Measurements from ENCODE around the gene ELN. TPM values are rescaled to one million over a fixed set of nuclear protein-coding genes. Genes with fewer than 3 reads are reported as not detected.

The ELN gene
- total and polyA plus RNA-seq, 2 of the 4 experiments (the other 2 are of a cell fraction), result 2.2 to 14.3 TPM

- Histone ChIP-seq H3K18ac (ENCODE audit: low read depth, low read length) (no peak overlapping the region), H4K8ac (ENCODE audit: low read depth in 2 of 2, low read length in 2 of 2) (no peak overlapping the region), H4K5ac (ENCODE audit: low read depth, low read length) (no peak overlapping the region), H2BK20ac (ENCODE audit: low read depth, low read length) (no peak overlapping the region), H3K9me3 (ENCODE audit: control insufficient read depth, insufficient read depth, low read length) (no peaks in the 10 kb centered on the region), H3K9me1 (ENCODE audit: insufficient read depth, low read length) (no peaks in the 10 kb centered on the region), H3K36me3 (ENCODE audit: control insufficient read depth, insufficient read depth, low read length) (peaks cover 48% of the 10 kb centered on the region), H3K4me1 (ENCODE audit: control insufficient read depth, insufficient read depth, low read length) (peaks cover 3% of the 10 kb centered on the region; the same call in 1 of the 2 replicates), H2AFZ (replicated peaks; ENCODE audit: low read length, poor library complexity) (no peak overlapping the region), H3K27ac (ENCODE audit: insufficient read depth, low read length) (no peak overlapping the region), H3K14ac (replicated peaks; ENCODE audit: low read depth, low read length) (no peak overlapping the region), H2BK5ac (ENCODE audit: low read depth, low read length, poor library complexity, severe bottlenecking) (no peak overlapping the region), H3K4me3 (ENCODE audit: insufficient read depth, low read depth, low read length) (no peak overlapping the region), H2AK9ac (replicated peaks; ENCODE audit: low read depth, low read length, poor library complexity) (no peak overlapping the region), H3K4ac (ENCODE audit: low read depth, low read length) (no peak overlapping the region), H3K23ac (ENCODE audit: low read depth, low read length) (no peak overlapping the region), H3K56ac (ENCODE audit: extremely low read depth, insufficient read depth, low read length) (no peak overlapping the region), H2AK5ac (ENCODE audit: low read depth, low read length) (no peak overlapping the region), H3K4me2 (ENCODE audit: low read depth, low read length) (no peak overlapping the region), H2BK120ac (ENCODE audit: low read depth, low read length) (no peak overlapping the region), H4K91ac (ENCODE audit: insufficient read depth, low read depth, low read length) (no peak overlapping the region), H3K9ac (ENCODE audit: low read depth, low read length) (no peak overlapping the region), H4K20me1 (ENCODE audit: insufficient read depth, low read length) (no peaks in the 10 kb centered on the region; the same call in none of the 2 replicates), H3K27me3 (ENCODE audit: control insufficient read depth, insufficient read depth, low read length) (no peaks in the 10 kb centered on the region), H3K79me1 (ENCODE audit: low read depth in 1 of 2, low read length in 2 of 2) (peaks cover 8 to 34% of the 10 kb centered on the region in 2 experiments), H2BK15ac (ENCODE audit: low read depth, low read length) (no peak overlapping the region)
- intact Hi-C loops (cut with micrococcal nuclease) (no loop called here), dilution Hi-C loops (cut with HindIII; ENCODE audit: low sequenced_read_pairs, unreplicated experiment) (no loop called here), in situ Hi-C loops (cut with MboI; ENCODE audit: low sequenced_read_pairs) (no loop called here)
- 73% methylated on average over 7 of the region's 8 CpGs; no CpG with 5 or more reads in 1 of the 2 experiments for WGBS, 2 experiments (ENCODE audit: extremely low coverage in 2 of 2, insufficient read length in 1 of 2)
- ChIA-PET CTCF (interaction anchor here (0.6 kb wide), 1 partner anchor 23 kb away, joined by 4 read pairs; no protein-coding TSS in a partner anchor), POLR2A (ENCODE audit: unreplicated experiment) (interaction anchor here (0.5 kb wide), 1 partner anchor 11 kb away, joined by 3 read pairs; no protein-coding TSS in a partner anchor)
- no TSS peak for BruUV-seq (replicated peaks)
- DNase-seq (peak; percentile 54), ATAC-seq (ENCODE audit: low read depth) (peak; percentile 48)
- no peak for TF ChIP-seq FOS (IDR thresholded peaks at IDR 0.05; ENCODE audit: low read depth, low read length)
- TF ChIP-seq RCOR1 (IDR thresholded peaks at IDR 0.05; ENCODE audit: insufficient replicate concordance, low read length), result no peak
- no peak for TF ChIP-seq MXI1 (IDR thresholded peaks at IDR 0.05; ENCODE audit: borderline replicate concordance, low read depth, low read length)
- TF ChIP-seq CEBPB (IDR thresholded peaks at IDR 0.05; ENCODE audit: low read depth, low read length), result no peak
- no peak for TF ChIP-seq USF2 (IDR thresholded peaks at IDR 0.05; ENCODE audit: low read depth, low read length)
- no peak for TF ChIP-seq RAD21 (IDR thresholded peaks at IDR 0.05; ENCODE audit: low read length)
- no peak for TF ChIP-seq NFE2L2 (IDR thresholded peaks at IDR 0.05; ENCODE audit: low read depth, low read length)
- TF ChIP-seq MAZ (IDR thresholded peaks at IDR 0.05; ENCODE audit: borderline replicate concordance, low read depth, low read length), result no peak
- TF ChIP-seq ELK1 (IDR thresholded peaks at IDR 0.05; ENCODE audit: borderline replicate concordance, low read depth, low read length), result no peak
- no peak for TF ChIP-seq MAFK (IDR thresholded peaks at IDR 0.05; ENCODE audit: low read depth, low read length)
- TF ChIP-seq RFX5 (IDR thresholded peaks at IDR 0.05; ENCODE audit: low read depth, low read length), result no peak
- no peak for TF ChIP-seq BHLHE40 (IDR thresholded peaks at IDR 0.05; ENCODE audit: low read depth, low read length)
- no peak for TF ChIP-seq SMC3 (IDR thresholded peaks at IDR 0.05; ENCODE audit: low read depth, low read length)
- TF ChIP-seq POLR2A (IDR thresholded peaks at IDR 0.05; ENCODE audit: low read depth, low read length), result no peak
- no peak for TF ChIP-seq CHD1 (IDR thresholded peaks at IDR 0.05; ENCODE audit: low read depth, low read length)
- TF ChIP-seq CTCF (conservative IDR thresholded peaks at IDR 0.05; ENCODE audit: low read depth, low read length), result no peak
Measured at GRCh38 chr7:74104702-74105101, 76.7 kb downstream of the ELN start.

Data from IMR-90 (cell line).